WTC11 (cell line): ENCODE data around the gene RAD23A. TPM values are rescaled to one million over a fixed set of nuclear protein-coding genes. Genes with fewer than 3 reads are reported as not detected.

ENCODE experiments used
- ATAC-seq: fragments of 200-7000 bp; cut with Tn5 transposase; 2 replicates; pipeline ENCODE4 v1.10.0; 2021; ENCODE audit warnings: mild to moderate bottlenecking, moderate library complexity
- CTCF ChIA-PET: fragments of 300-600 bp; sonication (Branson Sonifier 250); formaldehyde crosslinking; loops from one replicate; lab custom pipeline; 2021; ENCODE audit warnings: antibody characterized with exemption; lab: Charles Lee
- POLR2A ChIA-PET: fragments of 350-600 bp; sonication (Branson Sonifier 250); formaldehyde crosslinking; loops from one replicate; lab custom pipeline; 2021; ENCODE audit warnings: antibody characterized with exemption; lab: Charles Lee
- DNase-seq: peaks from one replicate; pipeline ENCODE4 v3.0.0; 2021; ENCODE audit warnings: low spot score
- H3K27ac Mint-ChIP-seq: 2 replicates; pipeline ENCODE4 v1.8.0; 2021; ENCODE audit warnings: mixed read lengths
- H3K27me3 Mint-ChIP-seq: 2 replicates; pipeline ENCODE4 v1.8.0; 2021; ENCODE audit warnings: low read depth, mild to moderate bottlenecking, moderate library complexity, mixed read lengths
- H3K36me3 Mint-ChIP-seq: 2 replicates; pipeline ENCODE4 v1.8.0; 2021; ENCODE audit warnings: mixed read lengths
- H3K4me1 Mint-ChIP-seq: 2 replicates; pipeline ENCODE4 v1.8.0; 2022; ENCODE audit warnings: mixed read lengths
- H3K4me3 Mint-ChIP-seq: 2 replicates; pipeline ENCODE4 v1.8.0; 2021; ENCODE audit warnings: mild to moderate bottlenecking, moderate library complexity, mixed read lengths
- H3K9me3 Mint-ChIP-seq: 2 replicates; pipeline ENCODE4 v1.8.0; 2021; ENCODE audit warnings: mixed read lengths
- AFF4 ChIP-seq: sonication (generic); formaldehyde crosslinking; IDR thresholded peaks from 2 replicates; pipeline ENCODE4 v1.8.1; 2023; ENCODE audit warnings: mild to moderate bottlenecking, missing genetic modification reagents, borderline replicate concordance
- AR ChIP-seq: fragments of 250-450 bp; sonication (Bioruptor Pico); IDR thresholded peaks from 2 replicates; pipeline ENCODE4 v1.9.0; 2021; ENCODE audit warnings: mild to moderate bottlenecking
- CREM ChIP-seq: sonication (generic); formaldehyde crosslinking; IDR thresholded peaks from 2 replicates; pipeline ENCODE4 v1.8.1; 2022; ENCODE audit warnings: mild to moderate bottlenecking, missing genetic modification reagents, moderate library complexity
- CTCF ChIP-seq: fragments of 200-600 bp; IDR thresholded peaks from 2 replicates; pipeline ENCODE4 v1.8.0; 2022; ENCODE audit warnings: antibody characterized with exemption
- FOXP4 ChIP-seq: sonication (generic); formaldehyde crosslinking; IDR thresholded peaks from 2 replicates; pipeline ENCODE4 v1.8.0; 2022; ENCODE audit warnings: mild to moderate bottlenecking, missing genetic modification reagents
- IRF2 ChIP-seq: sonication (generic); formaldehyde crosslinking; IDR thresholded peaks from 2 replicates; pipeline ENCODE4 v1.8.0; 2022; ENCODE audit warnings: low read depth, missing genetic modification reagents, borderline replicate concordance
- MAX ChIP-seq: sonication (generic); formaldehyde crosslinking; IDR thresholded peaks from 2 replicates; pipeline ENCODE4 v1.8.0; 2022; ENCODE audit warnings: mild to moderate bottlenecking, missing genetic modification reagents
- NFE2L1 ChIP-seq: sonication (generic); formaldehyde crosslinking; IDR thresholded peaks from 2 replicates; pipeline ENCODE4 v1.8.1; 2023; ENCODE audit warnings: missing genetic modification reagents
- NR1H2 ChIP-seq: sonication (generic); formaldehyde crosslinking; IDR thresholded peaks from 2 replicates; pipeline ENCODE4 v1.9.0; 2021; ENCODE audit warnings: mild to moderate bottlenecking, moderate library complexity, missing genetic modification reagents
- NR2C2 ChIP-seq: sonication (generic); formaldehyde crosslinking; IDR thresholded peaks from 2 replicates; pipeline ENCODE4 v1.8.0; 2022; ENCODE audit warnings: mild to moderate bottlenecking, missing genetic modification reagents
- PREB ChIP-seq: sonication (generic); formaldehyde crosslinking; IDR thresholded peaks from 2 replicates; pipeline ENCODE4 v1.8.1; 2022; ENCODE audit warnings: mild to moderate bottlenecking, missing genetic modification reagents, moderate library complexity, borderline replicate concordance
- SMAD4 ChIP-seq: sonication (generic); formaldehyde crosslinking; IDR thresholded peaks from 2 replicates; pipeline ENCODE4 v1.8.0; 2022; ENCODE audit warnings: mild to moderate bottlenecking, missing genetic modification reagents
- TCF7 ChIP-seq: sonication (generic); formaldehyde crosslinking; IDR thresholded peaks from 2 replicates; pipeline ENCODE4 v1.8.0; 2022; ENCODE audit warnings: mild to moderate bottlenecking, low read depth, missing genetic modification reagents, moderate library complexity
- ZBTB43 ChIP-seq: sonication (generic); formaldehyde crosslinking; IDR thresholded peaks from 2 replicates; pipeline ENCODE4 v1.8.1; 2023; ENCODE audit warnings: mild to moderate bottlenecking, missing genetic modification reagents
- ZNF396 ChIP-seq: fragments of 250-450 bp; sonication (Bioruptor Pico); IDR thresholded peaks from 2 replicates; pipeline ENCODE4 v1.8.0; 2021; ENCODE audit warnings: mild to moderate bottlenecking, moderate library complexity, borderline replicate concordance
- ZNF423 ChIP-seq: fragments of 250-450 bp; sonication (Bioruptor Pico); IDR thresholded peaks from 2 replicates; pipeline ENCODE4 v2.1.2; 2022; ENCODE audit warnings: mild to moderate bottlenecking, moderate library complexity
- total RNA-seq: library from RNA; stranded (reverse); gene quantifications from 3 replicates; pipeline ENCODE4 v1.2.3, GENCODE V29; 2021

The RAD23A gene
- total RNA-seq, 1 experiment from 2014 or later: 84.3 TPM

GRCh38 chr19:12991296-12991695 lies 45.6 kb downstream of the RAD23A start:
- H3K27ac Mint-ChIP-seq: no peak overlapping the region
- peaks cover 9% of the 10 kb centered on the region for H3K4me1 Mint-ChIP-seq
- peaks cover 69% of the 10 kb centered on the region for H3K27me3 Mint-ChIP-seq
- POLR2A ChIA-PET: no interaction called here
- TF ChIP-seq CTCF: no peak
- no peak for TF ChIP-seq MAX
- no peak for TF ChIP-seq ZNF396 (CRISPR knock-in tag)
- TF ChIP-seq PREB: no peak
- no peak for TF ChIP-seq ZNF423 (CRISPR knock-in tag)
- no peak for TF ChIP-seq AFF4 (CRISPR knock-in tag)
- ATAC-seq: no peak
- H3K9me3 Mint-ChIP-seq: no peaks in the 10 kb centered on the region
- H3K4me3 Mint-ChIP-seq: no peak overlapping the region
- no peak for DNase-seq
- CTCF ChIA-PET: interaction anchor here (0.6 to 1.9 kb wide), 5 partner anchors 11 to 231 kb away, joined by 3 to 6 read pairs (median 3); no protein-coding TSS in a partner anchor
- peaks cover 3% of the 10 kb centered on the region; the same call in 1 of the 2 replicates for H3K36me3 Mint-ChIP-seq

GRCh38 chr19:12992729-12993128 lies 47.1 kb downstream of the RAD23A start:
- POLR2A ChIA-PET: no interaction called here
- CTCF ChIA-PET: interaction anchor here (0.7 to 2.1 kb wide), 6 partner anchors 15 to 101 kb away, joined by 3 to 6 read pairs (median 4); no protein-coding TSS in a partner anchor
- H3K27ac Mint-ChIP-seq: no peak overlapping the region

GRCh38 chr19:12993562-12993961 lies 47.9 kb downstream of the RAD23A start:
- CTCF ChIA-PET: interaction anchor here (0.5 to 2.1 kb wide), 7 partner anchors 16 to 101 kb away, joined by 3 to 5 read pairs (median 3); no protein-coding TSS in a partner anchor
- Mint-ChIP-seq H3K36me3 (peaks cover 3% of the 10 kb centered on the region; the same call in 1 of the 2 replicates), H3K4me1 (peaks cover 9% of the 10 kb centered on the region), H3K4me3 (no peak overlapping the region), H3K27ac (no peak overlapping the region), H3K9me3 (no peaks in the 10 kb centered on the region), H3K27me3 (peaks cover 76% of the 10 kb centered on the region)
- POLR2A ChIA-PET: interaction anchor here (0.6 kb wide), 1 partner anchor 43 kb away, joined by 3 read pairs; no protein-coding TSS in a partner anchor
- DNase-seq: no peak
- no peak for ATAC-seq
- TF ChIP-seq AR: no peak
- TF ChIP-seq NR2C2: no peak
- TF ChIP-seq SMAD4: no peak
- TF ChIP-seq TCF7 (CRISPR knock-in tag): no peak
- TF ChIP-seq IRF2 (CRISPR knock-in tag): no peak
- TF ChIP-seq FOXP4 (CRISPR knock-in tag): no peak
- TF ChIP-seq ZBTB43 (CRISPR knock-in tag): no peak
- no peak for TF ChIP-seq CREM (CRISPR knock-in tag)
- no peak for TF ChIP-seq NR1H2 (CRISPR knock-in tag)

More at GRCh38 chr19:12992729-12993128, 47.1 kb downstream of the RAD23A start:
- Mint-ChIP-seq H3K4me1 (peaks cover 9% of the 10 kb centered on the region), H3K9me3 (no peaks in the 10 kb centered on the region), H3K27me3 (peaks cover 69% of the 10 kb centered on the region), H3K4me3 (no peak overlapping the region), H3K36me3 (peaks cover 3% of the 10 kb centered on the region; the same call in 1 of the 2 replicates)
- no peak for ATAC-seq
- DNase-seq: no peak
- no peak for TF ChIP-seq NFE2L1 (CRISPR knock-in tag)
- TF ChIP-seq, all 79 proteins: peak for 0
